ENCODE results near the gene EPB41L4A.

The EPB41L4A gene

GRCh38 chr5:112239996-112240395 lies 179.1 kb downstream of the EPB41L4A start:
- DNase-seq (ENCODE audit: low read depth in 1 of 2, low spot score in 1 of 2), result no peak
- H3K27me3 ChIP-seq (ENCODE audit: insufficient read depth, poor library complexity, severe bottlenecking), result no peaks in the 10 kb centered on the region
- no peak for TF ChIP-seq REST (IDR thresholded peaks at IDR 0.05; ENCODE audit: insufficient replicate concordance, low read depth)
- no peak for TF ChIP-seq CTCF (IDR thresholded peaks at IDR 0.05; ENCODE audit: insufficient read depth, low read length)
- TF ChIP-seq GABPA (IDR thresholded peaks at IDR 0.05; ENCODE audit: low read depth), result no peak
- no peak for TF ChIP-seq SPI1 (IDR thresholded peaks at IDR 0.05; ENCODE audit: borderline replicate concordance, low read depth)
- no peak for TF ChIP-seq POLR2AphosphoS5 (IDR thresholded peaks at IDR 0.05; ENCODE audit: low read depth)
- H3K27ac ChIP-seq (replicated peaks), result no peak overlapping the region
- H3K4me3 ChIP-seq (replicated peaks; ENCODE audit: insufficient read depth, low read length), result no peak overlapping the region

GRCh38 chr5:112238473-112238872 lies 180.6 kb downstream of the EPB41L4A start:
- no peaks in the 10 kb centered on the region for H3K27me3 ChIP-seq (ENCODE audit: insufficient read depth, poor library complexity, severe bottlenecking)

GRCh38 chr5:112237456-112237855 lies 181.6 kb downstream of the EPB41L4A start:
- H3K27ac ChIP-seq (replicated peaks), result no peak overlapping the region
- no peak for TF ChIP-seq POLR2AphosphoS5 (IDR thresholded peaks at IDR 0.05; ENCODE audit: low read depth)
- TF ChIP-seq CTCF (IDR thresholded peaks at IDR 0.05; ENCODE audit: insufficient read depth, low read length), result no peak
- no peak for TF ChIP-seq REST (IDR thresholded peaks at IDR 0.05; ENCODE audit: insufficient replicate concordance, low read depth)
- H3K4me3 ChIP-seq (replicated peaks; ENCODE audit: insufficient read depth, low read length), result no peak overlapping the region
- H3K27me3 ChIP-seq (ENCODE audit: insufficient read depth, poor library complexity, severe bottlenecking), result no peaks in the 10 kb centered on the region
- DNase-seq (ENCODE audit: low read depth in 1 of 2, low spot score in 1 of 2), result no peak

More at GRCh38 chr5:112238473-112238872, 180.6 kb downstream of the EPB41L4A start:
- Histone ChIP-seq H3K27ac (replicated peaks) (no peak overlapping the region), H3K4me3 (replicated peaks; ENCODE audit: insufficient read depth, low read length) (no peak overlapping the region)
- TF ChIP-seq REST (IDR thresholded peaks at IDR 0.05; ENCODE audit: insufficient replicate concordance, low read depth), result no peak
- no peak for TF ChIP-seq SPI1 (IDR thresholded peaks at IDR 0.05; ENCODE audit: borderline replicate concordance, low read depth)
- no peak for TF ChIP-seq CTCF (IDR thresholded peaks at IDR 0.05; ENCODE audit: insufficient read depth, low read length)
- DNase-seq (ENCODE audit: low read depth in 1 of 2, low spot score in 1 of 2), result no peak

All from HL-60 (cell line).